HEK293 (cell line): ENCODE results near the gene EIF4G3.

ENCODE experiments used
- CTCF ChIA-PET: fragments of 350-600 bp; formaldehyde crosslinking; extraction: SDS; loops from one replicate; lab custom pipeline; 2021; ENCODE audit warnings: antibody characterized with exemption; lab: Yijun Ruan, JAX
- POLR2A ChIA-PET: fragments of 300-600 bp; formaldehyde crosslinking; extraction: SDS; loops from one replicate; lab custom pipeline; 2020; ENCODE audit warnings: antibody characterized with exemption, inconsistent platforms; lab: Yijun Ruan, JAX
- H3K27ac ChIP-seq: fragments of 200-500 bp; sonication (Bioruptor generic); 2 replicates; pipeline ENCODE4 v1.5.1; 2014; ENCODE audit warnings: low read depth, low read length, control low read depth, inconsistent platforms; ENCODE audit errors: extremely low read depth
- H3K36me3 ChIP-seq, 2 experiments: fragments of 200-500 bp in 1 of 2; sonication (Bioruptor generic) in 1 of 2; 1 replicate in 1 of 2; 2 replicates in 1 of 2; pipeline ENCODE4 v1.5.1; 2014 to 2017; ENCODE audit warnings: inconsistent platforms in 2 of 2, low read length in 2 of 2; ENCODE audit not compliant: control insufficient read depth in 2 of 2, insufficient read depth in 1 of 2
- H3K4me1 ChIP-seq: fragments of 200-500 bp; sonication (Bioruptor generic); 2 replicates; pipeline ENCODE4 v1.5.1; 2014; ENCODE audit warnings: mild to moderate bottlenecking, low read length, inconsistent platforms; ENCODE audit not compliant: control insufficient read depth, insufficient read depth
- H3K4me3 ChIP-seq: 2 replicates; pipeline ENCODE4 v1.5.1; 2011; ENCODE audit warnings: low read depth, mild to moderate bottlenecking, control low read depth, low read length, moderate library complexity
- H3K9me3 ChIP-seq: fragments of 200-500 bp; sonication (Bioruptor generic); 2 replicates; pipeline ENCODE4 v1.5.1; 2014; ENCODE audit warnings: low read depth, low read length, inconsistent platforms; ENCODE audit not compliant: control insufficient read depth, insufficient read depth
- GLIS1 ChIP-seq: fragments of 450-650 bp; formaldehyde crosslinking; IDR thresholded peaks from 2 replicates; pipeline ENCODE4 v1.5.1; 2016; ENCODE audit warnings: missing biosample characterization, missing genetic modification characterization
- GLIS2 ChIP-seq: fragments of 450-650 bp; formaldehyde crosslinking; IDR thresholded peaks from 2 replicates; pipeline ENCODE4 v1.5.1; 2016; ENCODE audit warnings: missing biosample characterization, missing genetic modification characterization
- HIC1 ChIP-seq: fragments of 450-650 bp; formaldehyde crosslinking; IDR thresholded peaks from 2 replicates; pipeline ENCODE4 v1.5.1; 2016; ENCODE audit warnings: missing biosample characterization, missing genetic modification characterization
- PRDM6 ChIP-seq: fragments of 450-650 bp; formaldehyde crosslinking; IDR thresholded peaks from 2 replicates; pipeline ENCODE4 v1.5.1; 2017; ENCODE audit warnings: missing biosample characterization, missing genetic modification characterization
- SCRT1 ChIP-seq: fragments of 450-650 bp; formaldehyde crosslinking; IDR thresholded peaks from 2 replicates; pipeline ENCODE4 v1.5.1; 2016; ENCODE audit warnings: missing biosample characterization, missing genetic modification characterization, borderline replicate concordance
- SCRT2 ChIP-seq: fragments of 450-650 bp; formaldehyde crosslinking; IDR thresholded peaks from 2 replicates; pipeline ENCODE4 v1.5.1; 2016; ENCODE audit warnings: missing biosample characterization, missing genetic modification characterization
- SP7 ChIP-seq: fragments of 450-650 bp; formaldehyde crosslinking; IDR thresholded peaks from 2 replicates; pipeline ENCODE4 v1.5.1; 2016; ENCODE audit warnings: missing biosample characterization, missing genetic modification characterization
- ZBTB26 ChIP-seq: fragments of 450-650 bp; formaldehyde crosslinking; optimal IDR thresholded peaks from 2 replicates; pipeline ENCODE3; 2016; ENCODE audit warnings: missing biosample characterization, mild to moderate bottlenecking, missing genetic modification characterization
- ZNF16 ChIP-seq: fragments of 450-650 bp; formaldehyde crosslinking; IDR thresholded peaks from 2 replicates; pipeline ENCODE4 v1.5.1; 2016; ENCODE audit warnings: low read depth, missing biosample characterization, missing genetic modification characterization
- ZNF274 ChIP-seq, 2 experiments: fragments of 200-500 bp in 1 of 2; fragments of 450-650 bp in 1 of 2; sonication (Bioruptor generic) in 1 of 2; formaldehyde crosslinking in 1 of 2; IDR thresholded peaks; 2 replicates each; pipeline versions ENCODE4 v1.5.1 to v1.6.1; 2014 to 2016; ENCODE audit warnings: borderline replicate concordance in 1 of 2, inconsistent platforms in 1 of 2, low read length in 1 of 2, missing biosample characterization in 1 of 2, missing genetic modification characterization in 1 of 2
- ZNF280C ChIP-seq: fragments of 450-650 bp; formaldehyde crosslinking; IDR thresholded peaks from 2 replicates; pipeline ENCODE4 v1.5.1; 2016; ENCODE audit warnings: missing biosample characterization, missing genetic modification characterization
- ZNF426 ChIP-seq: fragments of 450-650 bp; formaldehyde crosslinking; IDR thresholded peaks from 2 replicates; pipeline ENCODE4 v1.5.1; 2017; ENCODE audit warnings: missing biosample characterization, missing genetic modification characterization, mild to moderate bottlenecking, inconsistent platforms, moderate library complexity
- ZNF48 ChIP-seq: fragments of 450-650 bp; formaldehyde crosslinking; IDR thresholded peaks from 2 replicates; pipeline ENCODE4 v1.5.1; 2016; ENCODE audit warnings: missing biosample characterization, missing genetic modification characterization
- ZNF555 ChIP-seq: fragments of 450-650 bp; formaldehyde crosslinking; conservative IDR thresholded peaks from 2 replicates; pipeline ENCODE4 v1.5.1; 2017; ENCODE audit warnings: missing biosample characterization, mild to moderate bottlenecking, missing genetic modification characterization, inconsistent platforms
- ZNF596 ChIP-seq: fragments of 450-650 bp; IDR thresholded peaks from 2 replicates; pipeline ENCODE4 v1.5.0; 2018; ENCODE audit warnings: missing biosample characterization, mild to moderate bottlenecking, missing genetic modification characterization, moderate library complexity
- ZNF629 ChIP-seq: fragments of 450-650 bp; formaldehyde crosslinking; IDR thresholded peaks from 2 replicates; pipeline ENCODE4 v1.5.1; 2017; ENCODE audit warnings: missing biosample characterization, missing genetic modification characterization
- ZNF645 ChIP-seq: fragments of 450-650 bp; formaldehyde crosslinking; IDR thresholded peaks from 2 replicates; pipeline ENCODE4; 2016; ENCODE audit warnings: missing biosample characterization, missing genetic modification characterization
- ZNF654 ChIP-seq: fragments of 450-650 bp; formaldehyde crosslinking; IDR thresholded peaks from 2 replicates; pipeline ENCODE4 v1.5.1; 2016; ENCODE audit warnings: low read depth, missing biosample characterization, missing genetic modification characterization
- ZNF830 ChIP-seq: fragments of 450-650 bp; IDR thresholded peaks from 2 replicates; pipeline ENCODE4 v1.5.0; 2018; ENCODE audit warnings: missing biosample characterization, missing genetic modification characterization, low read depth, mild to moderate bottlenecking, moderate library complexity

EIF4G3 gene

GRCh38 chr1:21050031-21050430 is 126.7 kb downstream of the EIF4G3 start (continued):
- TF ChIP-seq ZNF426 (tag by site-specific recombination) (no peak), ZNF596 (no peak), HIC1 (no peak)

- H3K9me3 ChIP-seq: no peaks in the 10 kb centered on the region
- ChIA-PET POLR2A (interaction anchor here (0.9 kb wide), 1 partner anchor 262 kb away, joined by 3 read pairs; no protein-coding TSS in a partner anchor), CTCF (interaction anchor here (0.5 to 1.3 kb wide), 6 partner anchors 11 to 1999 kb away, joined by 3 to 6 read pairs (median 3); no protein-coding TSS in a partner anchor)
- H3K27ac ChIP-seq: no peak overlapping the region
- H3K36me3 ChIP-seq: peaks cover 0 to 32% of the 10 kb centered on the region in 2 experiments; a peak in 1 of 3 replicates
- peaks cover 8% of the 10 kb centered on the region; the same call in 1 of the 2 replicates for H3K4me1 ChIP-seq
- TF ChIP-seq GLIS2 (tag by site-specific recombination) (no peak), ZNF555 (tag by site-specific recombination) (peak; percentile 54; the same call in 1 of the 2 replicates)
- TF ChIP-seq, all 188 proteins: peak for 1
- no peak overlapping the region for H3K4me3 ChIP-seq
These were observed 128.2 kb downstream of the EIF4G3 start for GRCh38 chr1:21048462-21048861.

- no peak for TF ChIP-seq SP7 (tag by site-specific recombination)
- TF ChIP-seq ZBTB26 (tag by site-specific recombination): no peak
- TF ChIP-seq SCRT1 (tag by site-specific recombination): peak; percentile 55
- no peak for TF ChIP-seq GLIS1 (tag by site-specific recombination)
- no peak for TF ChIP-seq ZNF645 (tag by site-specific recombination)
- peak; percentile 34; the same call in 1 of the 2 replicates for TF ChIP-seq SCRT2 (tag by site-specific recombination)
- TF ChIP-seq, all 188 proteins: peak for 2
- Histone ChIP-seq H3K4me1 (peaks cover 8% of the 10 kb centered on the region; the same call in 1 of the 2 replicates), H3K27ac (no peak overlapping the region), H3K9me3 (no peaks in the 10 kb centered on the region), H3K36me3 (peaks cover 0 to 29% of the 10 kb centered on the region in 2 experiments; a peak in 1 of 3 replicates), H3K4me3 (no peak overlapping the region)
- ChIA-PET CTCF (interaction anchor here (0.6 to 2.1 kb wide), 3 partner anchors 12 to 149 kb away, joined by 3 to 6 read pairs (median 5); no protein-coding TSS in a partner anchor), POLR2A (no interaction called here)
These were observed 130.6 kb downstream of the EIF4G3 start for GRCh38 chr1:21046132-21046531.

- CTCF ChIA-PET: interaction anchor here (0.6 to 2.1 kb wide), 4 partner anchors 12 to 150 kb away, joined by 4 to 6 read pairs (median 4); no protein-coding TSS in a partner anchor
- POLR2A ChIA-PET: no interaction called here
- no peak for TF ChIP-seq ZNF274 (IDR thresholded peaks at IDR 0.05; ENCODE audit: low read length)
- no peak for TF ChIP-seq ZNF274 (tag by site-specific recombination; IDR thresholded peaks at IDR 0.05; ENCODE audit: borderline replicate concordance)
- TF ChIP-seq ZNF629 (tag by site-specific recombination): 0 out of 2 replicates have a peak, but pooled peaks have one; percentile 41
- TF ChIP-seq ZNF830: no peak
- TF ChIP-seq ZNF48 (tag by site-specific recombination): no peak
- TF ChIP-seq ZNF280C (tag by site-specific recombination): no peak
- 0 out of 2 replicates have a peak, but pooled peaks have one; percentile 26 for TF ChIP-seq PRDM6 (tag by site-specific recombination)
- no peak for TF ChIP-seq ZNF654
- TF ChIP-seq ZNF16: no peak
These were observed 131.3 kb downstream of the EIF4G3 start for GRCh38 chr1:21045351-21045750.

More at GRCh38 chr1:21045351-21045750, 131.3 kb downstream of the EIF4G3 start:
- Histone ChIP-seq H3K4me1 (peaks cover 8% of the 10 kb centered on the region; the same call in 1 of the 2 replicates), H3K9me3 (no peaks in the 10 kb centered on the region), H3K4me3 (no peak overlapping the region), H3K36me3 (peaks cover 0 to 27% of the 10 kb centered on the region in 2 experiments; a peak in 1 of 3 replicates), H3K27ac (no peak overlapping the region)
